ENCODE measurements around the gene SMAD9.

The SMAD9 gene

GRCh38 chr13:36919833-36920615 is at the start of gene SMAD9:
Gene SMAD9, minus strand, starts transcription at chr13:36920238. Its CDS starts 40,549 bp downstream, at chr13:36879689.
- Mint-ChIP-seq H3K9me3 (no peaks in the 10 kb centered on the region), H3K4me3 (peak within 1 kb of the TSS; percentile 76 to 77), H3K27ac (peak within 1 kb of the TSS; percentile 14), H3K4me1 (peaks cover 2 to 8% of the 10 kb centered on the region in 2 donors), H3K36me3 (no peaks in the 10 kb centered on the region), H3K27me3 (peaks cover 47 to 75% of the 10 kb centered on the region in 2 donors)
- ATAC-seq (replicated peaks) (peak; percentile 74 to 77), DNase-seq (no peak)

DNA sequence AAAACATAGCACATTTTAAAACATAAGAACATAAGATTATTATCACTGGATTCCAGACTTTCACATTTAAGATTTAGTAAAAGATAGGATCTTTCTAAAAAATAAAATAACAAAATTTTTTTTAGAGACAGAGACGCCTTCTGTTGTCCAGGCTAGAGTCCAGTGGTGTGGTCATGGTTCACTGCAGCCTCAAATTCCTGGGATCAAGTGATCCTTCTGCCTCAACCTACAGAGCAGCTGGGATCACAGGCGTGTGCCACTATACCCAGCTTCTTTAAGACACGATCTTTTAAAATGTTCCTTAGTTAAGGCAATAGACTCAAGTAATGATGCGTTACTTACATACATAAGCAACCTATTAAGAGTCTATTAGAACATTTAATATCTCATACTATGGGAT is 46.4 kb upstream of the SMAD9 start:
- H3K9me3 Mint-ChIP-seq, result no peaks in the 10 kb centered on the region
- DNase-seq, result no peak
- H3K27ac Mint-ChIP-seq, result no peak overlapping the region
- no peak overlapping the region for H3K4me3 Mint-ChIP-seq
- H3K36me3 Mint-ChIP-seq, result peaks cover 24 to 27% of the 10 kb centered on the region in 2 donors
- ATAC-seq (replicated peaks), result no peak
- no peaks in the 10 kb centered on the region for H3K27me3 Mint-ChIP-seq
- H3K4me1 Mint-ChIP-seq, result no peaks in the 10 kb centered on the region

- H3K4me3 Mint-ChIP-seq, result no peak overlapping the region
These were observed 45.7 kb upstream of the SMAD9 start for GRCh38 chr13:36965767-36966166.

GRCh38 chr13:36959456-36960116 is 39.5 kb upstream of the SMAD9 start:
- DNase-seq, result no peak
- peaks cover 32 to 49% of the 10 kb centered on the region in 2 donors for H3K36me3 Mint-ChIP-seq
- no peak overlapping the region for H3K27ac Mint-ChIP-seq
- no peaks in the 10 kb centered on the region for H3K9me3 Mint-ChIP-seq
- H3K4me3 Mint-ChIP-seq, result no peak overlapping the region
- H3K4me1 Mint-ChIP-seq, result no peaks in the 10 kb centered on the region
- H3K27me3 Mint-ChIP-seq, result no peaks in the 10 kb centered on the region
- ATAC-seq (replicated peaks), result no peak

More at GRCh38 chr13:36965767-36966166, 45.7 kb upstream of the SMAD9 start:
- peaks cover 25 to 31% of the 10 kb centered on the region in 2 donors for H3K36me3 Mint-ChIP-seq
- ATAC-seq (replicated peaks), result no peak
- H3K27me3 Mint-ChIP-seq, result no peaks in the 10 kb centered on the region
- no peaks in the 10 kb centered on the region for H3K4me1 Mint-ChIP-seq
- H3K27ac Mint-ChIP-seq, result no peak overlapping the region
- H3K9me3 Mint-ChIP-seq, result no peaks in the 10 kb centered on the region
- no peak for DNase-seq

DNA sequence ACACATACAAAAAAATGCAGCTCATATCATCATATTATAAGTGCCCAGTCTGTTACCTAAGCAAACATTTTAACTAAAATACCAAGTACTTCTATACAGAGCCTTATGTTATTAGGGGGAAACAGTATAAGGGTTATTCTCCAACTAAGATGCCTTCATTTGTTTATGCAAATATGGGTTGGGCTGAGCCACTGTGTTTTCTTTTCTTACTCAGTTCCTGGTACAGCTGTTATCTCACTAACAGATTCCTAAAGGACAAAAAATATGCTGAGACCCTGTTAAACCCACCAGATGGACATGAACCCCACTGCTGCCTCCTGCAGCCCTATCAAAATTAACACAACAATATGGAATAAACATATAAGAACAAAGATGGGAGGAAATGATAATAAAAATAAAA is 34.5 kb upstream of the SMAD9 start:
- H3K27ac Mint-ChIP-seq, result no peak overlapping the region
- no peak overlapping the region for H3K4me3 Mint-ChIP-seq
- H3K4me1 Mint-ChIP-seq, result peaks cover 0 to 2% of the 10 kb centered on the region in 2 donors
- H3K27me3 Mint-ChIP-seq, result no peaks in the 10 kb centered on the region
- DNase-seq (no peak), ATAC-seq (replicated peaks) (no peak)
- H3K36me3 Mint-ChIP-seq, result peaks cover 34 to 54% of the 10 kb centered on the region in 2 donors
- no peaks in the 10 kb centered on the region for H3K9me3 Mint-ChIP-seq

DNA sequence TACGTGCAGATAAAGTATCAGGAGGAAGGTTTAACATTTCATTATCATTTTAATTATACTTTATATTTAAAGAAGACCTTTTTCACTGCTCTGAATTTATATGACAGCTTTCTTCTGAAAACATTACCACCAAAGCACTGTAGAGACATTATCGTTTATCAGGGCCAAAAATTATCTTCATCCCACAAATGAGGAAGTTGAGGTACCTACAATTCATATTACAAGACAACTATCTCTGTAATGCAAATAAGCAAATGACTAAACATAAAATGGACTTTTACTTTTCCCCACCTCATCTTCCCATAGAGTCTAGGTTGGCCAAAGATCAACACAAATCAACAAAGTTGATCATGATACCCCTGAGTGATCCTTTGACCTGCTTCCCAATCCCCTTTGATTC is 30.9 kb upstream of the SMAD9 start:
- Mint-ChIP-seq H3K27me3 (no peaks in the 10 kb centered on the region), H3K4me1 (peaks cover 0 to 2% of the 10 kb centered on the region in 2 donors), H3K36me3 (peaks cover 42 to 56% of the 10 kb centered on the region in 2 donors), H3K4me3 (no peak overlapping the region), H3K9me3 (no peaks in the 10 kb centered on the region), H3K27ac (no peak overlapping the region)
- DNase-seq, result no peak
- ATAC-seq (replicated peaks), result no peak

DNA sequence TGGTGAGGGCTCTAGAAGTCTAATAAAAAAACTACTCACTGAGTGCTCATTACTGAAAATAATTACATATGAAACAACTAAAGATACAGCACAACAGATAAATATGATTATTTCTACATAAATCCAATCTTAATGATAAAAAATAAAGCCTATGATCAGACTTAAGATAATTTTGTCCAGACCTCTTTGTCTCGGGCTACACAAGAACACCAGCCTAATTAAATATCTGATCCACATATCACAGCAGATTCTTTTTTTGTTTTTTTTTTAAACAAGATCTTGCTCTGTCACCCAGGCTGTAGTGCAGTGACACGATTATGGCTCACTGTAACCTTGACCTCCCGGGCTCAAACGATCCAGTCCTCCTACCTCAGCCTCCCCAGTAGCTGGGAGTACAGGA is 30.3 kb upstream of the SMAD9 start:
- H3K9me3 Mint-ChIP-seq, result peaks cover 0 to 4% of the 10 kb centered on the region in 2 donors
- ATAC-seq (replicated peaks) (no peak), DNase-seq (no peak)
- H3K27ac Mint-ChIP-seq, result no peak overlapping the region
- peaks cover 0 to 2% of the 10 kb centered on the region in 2 donors for H3K4me1 Mint-ChIP-seq
- peaks cover 40 to 57% of the 10 kb centered on the region in 2 donors for H3K36me3 Mint-ChIP-seq
- H3K27me3 Mint-ChIP-seq, result no peaks in the 10 kb centered on the region
- H3K4me3 Mint-ChIP-seq, result no peak overlapping the region

DNA sequence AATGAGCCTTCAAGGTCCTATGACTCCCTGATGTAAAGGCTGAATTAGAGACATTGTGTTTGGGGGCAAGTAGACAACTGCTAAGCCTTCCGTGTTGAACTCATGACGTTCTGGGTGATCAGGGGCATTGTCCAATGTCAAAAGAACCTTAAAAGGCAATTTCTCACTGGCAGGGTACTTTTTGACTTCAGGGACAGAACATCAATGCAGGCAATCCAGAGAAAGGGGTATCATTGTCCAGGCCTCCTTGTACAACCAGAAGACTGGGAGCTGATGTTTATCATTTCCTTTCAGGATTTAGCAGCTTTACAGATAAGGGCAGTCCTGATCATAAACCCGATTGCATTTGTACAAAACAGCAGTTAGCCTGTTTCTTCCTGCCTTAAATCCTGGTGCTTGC is 25.0 kb upstream of the SMAD9 start:
- Mint-ChIP-seq H3K36me3 (peaks cover 25 to 34% of the 10 kb centered on the region in 2 donors), H3K27ac (no peak overlapping the region), H3K4me1 (no peaks in the 10 kb centered on the region), H3K27me3 (peaks cover 0 to 4% of the 10 kb centered on the region in 2 donors), H3K4me3 (no peak overlapping the region), H3K9me3 (peaks cover 1 to 4% of the 10 kb centered on the region in 2 donors)
- ATAC-seq (replicated peaks) (no peak), DNase-seq (no peak)

- H3K4me3 Mint-ChIP-seq, result no peak overlapping the region
- peaks cover 0 to 3% of the 10 kb centered on the region in 2 donors for H3K9me3 Mint-ChIP-seq
- peaks cover 0 to under 1% of the 10 kb centered on the region in 2 donors for H3K4me1 Mint-ChIP-seq
- peaks cover 24 to 35% of the 10 kb centered on the region in 2 donors for H3K27me3 Mint-ChIP-seq
- H3K27ac Mint-ChIP-seq, result no peak overlapping the region
- ATAC-seq (replicated peaks) (no peak), DNase-seq (no peak)
- no peaks in the 10 kb centered on the region for H3K36me3 Mint-ChIP-seq
These were observed 5.6 kb upstream of the SMAD9 start for GRCh38 chr13:36925603-36926002.

- Mint-ChIP-seq H3K4me3 (no peak overlapping the region), H3K27me3 (peaks cover 29 to 42% of the 10 kb centered on the region in 2 donors), H3K27ac (no peak overlapping the region), H3K4me1 (peaks cover 2 to 8% of the 10 kb centered on the region in 2 donors), H3K36me3 (no peaks in the 10 kb centered on the region), H3K9me3 (no peaks in the 10 kb centered on the region)
- ATAC-seq (replicated peaks) (no peak), DNase-seq (no peak)
These were observed 4.0 kb upstream of the SMAD9 start for GRCh38 chr13:36924001-36924400.

DNA sequence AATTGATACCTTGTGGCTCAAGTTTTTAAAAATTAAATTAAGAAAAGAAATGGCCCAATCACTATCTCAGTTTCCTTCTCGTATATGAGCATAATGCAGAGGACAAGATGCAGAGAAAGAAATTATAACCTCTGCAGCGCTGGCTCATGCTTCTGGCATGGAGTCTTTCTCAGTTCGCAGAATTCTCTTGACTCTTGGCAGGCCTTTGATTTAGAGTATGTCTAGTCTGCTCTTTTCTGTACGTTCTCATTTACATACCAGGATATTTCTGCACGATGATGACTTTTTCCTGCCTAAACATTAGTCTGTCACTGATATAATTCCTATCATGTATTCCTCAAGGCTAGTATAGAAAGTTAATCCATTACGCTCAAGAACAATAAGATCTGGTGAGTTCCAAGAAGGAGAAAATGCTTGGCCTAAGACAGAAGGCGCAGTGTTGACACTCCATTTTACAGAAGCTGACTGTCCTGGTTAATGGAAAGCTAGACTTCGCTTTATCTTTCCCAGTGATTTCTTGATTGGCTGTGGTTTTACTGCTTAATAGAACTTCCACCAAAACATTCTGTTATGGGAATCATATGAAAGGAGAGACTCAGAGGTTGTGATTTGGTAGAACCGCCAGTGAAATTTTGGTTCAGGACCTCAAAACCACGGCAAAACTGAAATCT is 1.7 kb upstream of the SMAD9 start:
- Mint-ChIP-seq H3K36me3 (no peaks in the 10 kb centered on the region), H3K27ac (no peak overlapping the region), H3K27me3 (peaks cover 35 to 64% of the 10 kb centered on the region in 2 donors), H3K4me1 (peaks cover 2 to 8% of the 10 kb centered on the region in 2 donors), H3K4me3 (no peak overlapping the region), H3K9me3 (no peaks in the 10 kb centered on the region)
- no peak for ATAC-seq (replicated peaks)
- DNase-seq, result no peak

DNA sequence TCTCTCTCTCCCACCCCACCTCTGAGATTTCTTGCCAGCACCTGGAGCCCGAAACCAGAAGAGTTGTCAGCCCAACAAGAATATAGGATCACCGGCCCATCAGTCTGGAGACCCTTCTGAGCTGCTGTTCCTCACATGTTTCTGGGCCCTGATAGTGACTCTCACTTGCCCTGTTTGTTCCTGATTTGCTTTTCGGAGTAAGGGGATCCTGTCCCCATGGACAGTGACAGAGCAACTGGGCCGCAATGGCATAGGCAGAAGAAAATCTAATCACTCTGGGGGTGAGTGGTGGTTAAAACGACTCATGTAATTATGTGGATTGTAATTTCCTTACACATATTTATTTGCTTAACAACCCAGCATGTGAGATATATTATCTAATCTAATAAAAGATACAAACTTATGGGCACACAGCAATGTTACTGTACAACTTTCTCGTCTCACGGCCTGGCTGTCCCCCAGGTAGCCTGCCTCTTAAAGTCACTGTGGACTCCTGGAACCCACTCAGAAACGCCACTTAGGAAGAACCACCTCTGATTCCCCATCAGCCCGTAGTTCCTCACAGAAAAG is 663 bp upstream of the SMAD9 start:
- ATAC-seq (replicated peaks) (no peak), DNase-seq (no peak)
- Mint-ChIP-seq H3K36me3 (no peaks in the 10 kb centered on the region), H3K9me3 (no peaks in the 10 kb centered on the region), H3K27me3 (peaks cover 42 to 75% of the 10 kb centered on the region in 2 donors), H3K4me1 (peaks cover 2 to 8% of the 10 kb centered on the region in 2 donors), H3K4me3 (peak overlapping the region; percentile 76), H3K27ac (peak overlapping the region; percentile 14)

GRCh38 chr13:36919171-36919832 is 736 bp downstream of the SMAD9 start:
- Mint-ChIP-seq H3K4me1 (peaks cover 4 to 8% of the 10 kb centered on the region in 2 donors), H3K36me3 (no peaks in the 10 kb centered on the region), H3K27me3 (peaks cover 52 to 73% of the 10 kb centered on the region in 2 donors)

More at GRCh38 chr13:36919171-36919832, 736 bp downstream of the SMAD9 start:
- Mint-ChIP-seq H3K9me3 (no peaks in the 10 kb centered on the region), H3K4me3 (peak overlapping the region; percentile 65 to 77), H3K27ac (no peak overlapping the region)
- ATAC-seq (replicated peaks), result peak; percentile 43 to 54
- DNase-seq, result no peak

Measured in stimulated activated naive B cell treated with anti-CD40 and anti-IgM and Interleukin-4, amounts not matched to agents 10 μg/mL and 1 μg/mL and 100 μg/mL, for 72 hours (primary cell).